Heart left ventricle (tissue), 16 donors: ENCODE data around the gene HMG20A. TPM values are rescaled to one million over a fixed set of nuclear protein-coding genes. Genes with fewer than 3 reads are reported as not detected.
A peak's percentile ranks its signal among the peaks of the same experiment; 100 is the strongest.

Source experiments
- ATAC-seq, 4 donors: fragments of 200-7000 bp; cut with Tn5 transposase; one replicate each; pipeline ENCODE4 v1.9.1; 2020 to 2022; ENCODE audit warnings: moderate library complexity in 4 of 4, mild to moderate bottlenecking in 3 of 4, moderate number of reproducible peaks in 1 of 4
- DNase-seq, 5 donors: peaks; one replicate each; pipeline ENCODE4 v3.0.0-alpha.2; 2020
- H3K27ac ChIP-seq, 12 donors: fragments of 200-600 bp; sonication (generic) in 4 of 12; one replicate each; pipeline versions ENCODE4 v1.5.0 to v1.8.0; 2016 to 2022; ENCODE audit warnings: mild to moderate bottlenecking in 2 of 12
- H3K27me3 ChIP-seq, 9 donors: fragments of 200-600 bp; sonication (generic) in 2 of 9; one replicate each; pipeline versions ENCODE4 v1.5.1 to v1.8.0; 2016 to 2022; ENCODE audit warnings: mild to moderate bottlenecking in 3 of 9
- H3K36me3 ChIP-seq, 9 donors: fragments of 200-600 bp; sonication (generic) in 2 of 9; one replicate each; pipeline versions ENCODE4 v1.5.0 to v1.8.0; 2018 to 2022; ENCODE audit warnings: mild to moderate bottlenecking in 2 of 9
- H3K4me1 ChIP-seq, 12 donors: fragments of 200-600 bp; sonication (generic) in 4 of 12; one replicate each; pipeline versions ENCODE4 v1.5.0 to v1.8.0; 2016 to 2022; ENCODE audit warnings: mild to moderate bottlenecking in 3 of 12
- H3K4me3 ChIP-seq, 12 donors: fragments of 200-600 bp; sonication (generic) in 4 of 12; one replicate each; pipeline versions ENCODE4 v1.5.0 to v1.8.0; 2017 to 2022; ENCODE audit warnings: mild to moderate bottlenecking in 9 of 12, moderate library complexity in 4 of 12
- H3K9me3 ChIP-seq, 12 donors: fragments of 200-600 bp; sonication (generic) in 4 of 12; one replicate each; pipeline versions ENCODE4 v1.5.0 to v1.8.0; 2016 to 2022; ENCODE audit warnings: mild to moderate bottlenecking in 1 of 12
- CTCF ChIP-seq, 12 donors: fragments of 200-600 bp; sonication (generic) in 4 of 12; IDR thresholded peaks; one replicate each; pipeline versions ENCODE4 v1.5.0 to v1.8.0; 2018 to 2022; ENCODE audit warnings: antibody characterized with exemption in 12 of 12, mild to moderate bottlenecking in 5 of 12
- POLR2A ChIP-seq, 2 donors: fragments of 450-650 bp; IDR thresholded peaks; one replicate each; pipeline ENCODE4 v1.6.1; 2017; ENCODE audit warnings: antibody characterized with exemption in 2 of 2, mild to moderate bottlenecking in 2 of 2, moderate library complexity in 2 of 2
- WGBS, 4 donors: extraction: QIAGEN DNeasy Blood & Tissue Kit in 2 of 4; methylation state at CpG; one replicate each; pipeline versions ENCODE4 v1.1.5 to v1.1.7; 2013 to 2018; 5-methylcytosine and 5-hydroxymethylcytosine counted together
- intact Hi-C, 10 donors: fragments of 100-400 bp; cut with DNase I; formaldehyde crosslinking; loops; one replicate each; pipeline versions ENCODE4 v1.11.1 to v1.14.2; 2022
- long read RNA-seq, 3 donors: library from polyadenylated mRNA; unstranded; transcript quantifications; one replicate each; pipeline ENCODE4 v2.0.0, GENCODE V29; 2020 to 2021
- polyA plus RNA-seq, 2 donors: library from polyadenylated mRNA; stranded (reverse); fragments of 200-250 nt; gene quantifications; one replicate each; pipeline ENCODE4 v1.2.3, GENCODE V29; 2013
- total RNA-seq, 9 donors: library from RNA; depleted of rRNA in 2 of 9; stranded (reverse); fragments of >200 nt in 2 of 9; fragmentation: NEBNext Ultra II Directional in 3 of 9; extraction: Animal tissue kit (Norgen Biotek cat#: 25700) in 3 of 9; gene quantifications; one replicate each; pipeline versions ENCODE4 v1.1.0 to v1.2.4, GENCODE V29; 2016 to 2023
- donor health status: ischemic (EF 13 %, LVEDD 7.1; RV severe dilation, severe dysfunction).
- donor health status: healthy with polysubstance abuse.
- donor health status: DM: no; HTN: yes; CAD: no.
- donor health status: DM: no; HTN: no; CAD: no.
- donor health status: ischemic (EF 25% LVEDD 6.9; RV normal size, moderate dysfunction).
- donor health status: ischemic (EF 25% LVEDD 5.7; RV mildly dilated, moderate dysfunction).
- donor health status: healthy.
- donor health status: DM: yes; HTN: yes; CAD: no.
- donor health status: ischemic (EF 35%, LVEDD 5.7; RV mildly dilated, moderate dysfunction).
- donor health status: nonischemic (EF 11% LVEDD 7.7; RV severe dilation, severe dysfunction).
- donor health status: DM: yes; HTN: yes; CAD: no.
- donor health status: PGD.
- donor health status: ischemic (EF 29% LVEDD 5.4; RV normal size, mild dysfunction).
- donor health status: nonischemic (EF 23%, LVEDD 6.1; RV moderate dilation, normal function).

The HMG20A gene
- total RNA-seq (10 to 100 TPM; 22.6 to 54.1 (median 39.9) TPM), polyA plus RNA-seq (10 to 100 TPM; 14.8 to 16.1 TPM)
- long read RNA-seq, donor 1, full-length matches to known transcripts = 11 of 21 reads
- long read RNA-seq, donor 1, partial matches to known transcripts = 9 of 21 reads
- long read RNA-seq, donor 1, other reads (novel, unspliced or antisense) = 1 of 21 reads
- long read RNA-seq, donor 2, full-length matches to known transcripts = 40 of 75 reads
- long read RNA-seq, donor 2, partial matches to known transcripts = 24 of 75 reads
- long read RNA-seq, donor 2, other reads (novel, unspliced or antisense) = 11 of 75 reads
- long read RNA-seq, donor 3, full-length matches to known transcripts = 7 of 14 reads
- long read RNA-seq, donor 3, partial matches to known transcripts = 4 of 14 reads
- long read RNA-seq, donor 3, other reads (novel, unspliced or antisense) = 3 of 14 reads

GRCh38 chr15:77420610-77421369, at the start of gene HMG20A:
Gene HMG20A (plus strand): TSS chr15:77420888. CDS start chr15:77458408, 37,520 bp downstream.
- peak within 1 kb of the TSS; percentile 82 to 98 (median 96) for H3K27ac ChIP-seq
- H3K9me3 ChIP-seq = no peaks in the 10 kb centered on the region
- intact Hi-C loops = loop anchor here in 6 of 10 donors (1.0 to 5.0 kb wide), 7 partner anchors 37 to 234 kb away; no protein-coding TSS in a partner anchor
- peak within 1 kb of the TSS; percentile 67 to 95 (median 92) for H3K4me3 ChIP-seq
- no peaks in the 10 kb centered on the region for H3K36me3 ChIP-seq
- DNase-seq (peak; percentile 55 to 78 (median 65)), ATAC-seq (peak; percentile 41 to 67 (median 48))
- peaks cover 6 to 71% (median 51%) of the 10 kb centered on the region in 12 donors for H3K4me1 ChIP-seq
- TF ChIP-seq POLR2A (IDR thresholded peaks at IDR 0.05) (no peak), CTCF (IDR thresholded peaks at IDR 0.05) (peak in 1 of 12 donors; percentile 17)
- 0 to 1% (median 0%) methylated on average over 21 to 25 of the region's 25 CpGs for WGBS, 4 donors
- no peaks in the 10 kb centered on the region for H3K27me3 ChIP-seq

- no peak for ATAC-seq
- 72 to 76% (median 75%) methylated on average over 5 of the region's 5 CpGs for WGBS, 4 donors
Measured at GRCh38 chr15:77371850-77372563, 48.7 kb upstream of the HMG20A start.

DNA sequence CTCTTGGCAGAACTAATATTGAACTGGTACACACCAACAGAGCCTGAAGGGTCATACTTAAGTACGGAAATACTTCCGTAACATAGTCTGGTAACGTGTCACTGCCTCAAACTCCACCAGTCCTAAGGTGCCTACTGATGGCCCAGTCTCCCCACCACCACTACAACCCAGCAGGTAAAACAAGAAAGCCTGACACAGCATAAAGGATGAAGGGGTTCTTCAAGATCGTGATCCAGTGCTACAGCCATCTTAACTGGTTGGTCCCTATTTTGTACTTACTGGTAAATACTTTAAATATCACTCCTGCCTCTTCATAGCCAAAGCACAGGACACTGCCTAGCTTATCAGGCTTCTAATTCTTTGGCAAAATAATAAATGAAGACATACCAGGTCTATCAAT, 47.2 kb upstream of the HMG20A start:
- Histone ChIP-seq H3K27ac (no peak overlapping the region), H3K9me3 (peaks cover 0 to 5% (median 0%) of the 10 kb centered on the region in 12 donors), H3K27me3 (no peaks in the 10 kb centered on the region), H3K36me3 (no peaks in the 10 kb centered on the region), H3K4me3 (no peak overlapping the region), H3K4me1 (peaks cover 0 to 27% (median 6%) of the 10 kb centered on the region in 12 donors)
- intact Hi-C loops = no loop called here
- ATAC-seq = peak in 1 of 4 donors; percentile 31
- 70 to 96% (median 79%) methylated on average over 4 of the region's 4 CpGs for WGBS, 4 donors
- no peak for TF ChIP-seq CTCF (IDR thresholded peaks at IDR 0.05)
- TF ChIP-seq POLR2A (IDR thresholded peaks at IDR 0.05) = no peak
- no peak for DNase-seq

More at GRCh38 chr15:77371850-77372563, 48.7 kb upstream of the HMG20A start:
- H3K27me3 ChIP-seq = no peaks in the 10 kb centered on the region
- no peak overlapping the region for H3K27ac ChIP-seq
- DNase-seq = no peak
- TF ChIP-seq CTCF (IDR thresholded peaks at IDR 0.05) (no peak), POLR2A (IDR thresholded peaks at IDR 0.05) (no peak)
- intact Hi-C loops = no loop called here
- H3K9me3 ChIP-seq = peaks cover 0 to 5% (median 0%) of the 10 kb centered on the region in 12 donors
- H3K4me3 ChIP-seq = no peak overlapping the region
- peaks cover 0 to 27% (median 6%) of the 10 kb centered on the region in 12 donors for H3K4me1 ChIP-seq
- no peaks in the 10 kb centered on the region for H3K36me3 ChIP-seq
